PFSK-1 (cell line): ENCODE measurements around the gene ZSCAN5A.

Experiments used
- POLR2AphosphoS5 ChIP-seq: IDR thresholded peaks from 2 replicates; pipeline ENCODE4 v1.6.1; 2012; ENCODE audit warnings: low read depth, mild to moderate bottlenecking, control low read depth, low read length, moderate library complexity
- TAF1 ChIP-seq: IDR thresholded peaks from 2 replicates; pipeline ENCODE4 v1.6.1; 2012; ENCODE audit warnings: low read length, control low read depth, borderline replicate concordance; ENCODE audit not compliant: insufficient read depth
- TF ChIP-seq, protein P1 (sequence below), 2 experiments: IDR thresholded peaks; 2 replicates each; pipeline versions ENCODE4 v1.6.1 to v1.8.0; 2011 to 2012; ENCODE audit warnings: low read depth in 2 of 2, low read length in 2 of 2, control low read depth in 1 of 2, inconsistent platforms in 1 of 2, mild to moderate bottlenecking in 1 of 2, moderate library complexity in 1 of 2; ENCODE audit not compliant: insufficient read depth in 1 of 2

DNA sequence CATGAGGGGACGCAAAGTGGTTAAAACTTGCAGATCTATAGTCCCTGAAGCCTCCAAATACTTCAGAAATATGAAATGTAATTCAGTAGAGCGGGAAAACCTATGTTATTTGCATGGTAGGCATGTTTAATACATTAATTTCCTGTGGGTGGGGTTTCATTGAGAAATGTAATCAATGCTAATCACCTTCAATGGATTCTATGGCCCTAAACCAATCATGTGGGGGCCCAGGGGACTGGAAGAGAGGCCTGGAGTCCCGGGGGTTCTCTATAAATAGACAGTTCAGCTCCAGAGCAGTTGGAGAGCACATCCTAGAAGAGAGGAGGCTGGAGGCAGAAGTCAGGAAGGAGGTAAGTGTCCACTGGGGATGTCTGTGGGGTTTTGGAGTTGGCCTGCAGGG is 112.7 kb downstream of the ZSCAN5A start, which contains the start of gene ZSCAN5C:
- TF ChIP-seq, protein P1, sequence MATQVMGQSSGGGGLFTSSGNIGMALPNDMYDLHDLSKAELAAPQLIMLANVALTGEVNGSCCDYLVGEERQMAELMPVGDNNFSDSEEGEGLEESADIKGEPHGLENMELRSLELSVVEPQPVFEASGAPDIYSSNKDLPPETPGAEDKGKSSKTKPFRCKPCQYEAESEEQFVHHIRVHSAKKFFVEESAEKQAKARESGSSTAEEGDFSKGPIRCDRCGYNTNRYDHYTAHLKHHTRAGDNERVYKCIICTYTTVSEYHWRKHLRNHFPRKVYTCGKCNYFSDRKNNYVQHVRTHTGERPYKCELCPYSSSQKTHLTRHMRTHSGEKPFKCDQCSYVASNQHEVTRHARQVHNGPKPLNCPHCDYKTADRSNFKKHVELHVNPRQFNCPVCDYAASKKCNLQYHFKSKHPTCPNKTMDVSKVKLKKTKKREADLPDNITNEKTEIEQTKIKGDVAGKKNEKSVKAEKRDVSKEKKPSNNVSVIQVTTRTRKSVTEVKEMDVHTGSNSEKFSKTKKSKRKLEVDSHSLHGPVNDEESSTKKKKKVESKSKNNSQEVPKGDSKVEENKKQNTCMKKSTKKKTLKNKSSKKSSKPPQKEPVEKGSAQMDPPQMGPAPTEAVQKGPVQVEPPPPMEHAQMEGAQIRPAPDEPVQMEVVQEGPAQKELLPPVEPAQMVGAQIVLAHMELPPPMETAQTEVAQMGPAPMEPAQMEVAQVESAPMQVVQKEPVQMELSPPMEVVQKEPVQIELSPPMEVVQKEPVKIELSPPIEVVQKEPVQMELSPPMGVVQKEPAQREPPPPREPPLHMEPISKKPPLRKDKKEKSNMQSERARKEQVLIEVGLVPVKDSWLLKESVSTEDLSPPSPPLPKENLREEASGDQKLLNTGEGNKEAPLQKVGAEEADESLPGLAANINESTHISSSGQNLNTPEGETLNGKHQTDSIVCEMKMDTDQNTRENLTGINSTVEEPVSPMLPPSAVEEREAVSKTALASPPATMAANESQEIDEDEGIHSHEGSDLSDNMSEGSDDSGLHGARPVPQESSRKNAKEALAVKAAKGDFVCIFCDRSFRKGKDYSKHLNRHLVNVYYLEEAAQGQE (IDR thresholded peaks at IDR 0.05; ENCODE audit: insufficient read depth in 1 of 2, low read depth in 2 of 2, low read length in 2 of 2), result no peak
- no peak for TF ChIP-seq POLR2AphosphoS5
- TF ChIP-seq TAF1, result no peak
